Stomach (tissue), 9 donors: ENCODE results near the gene CES3. TPM values are rescaled to one million over a fixed set of nuclear protein-coding genes. Genes with fewer than 3 reads are reported as not detected.
A peak's percentile ranks its signal among the peaks of the same experiment; 100 is the strongest.

Experiments used
- DNase-seq, 2 donors: peaks; one replicate each; pipeline versions ENCODE4 v3.0.0 to v3.0.0-alpha.2; 2013 to 2019
- H3K27ac ChIP-seq, 5 donors: fragments of 200-600 bp in 4 of 5; sonication (generic) in 4 of 5; one replicate each; pipeline ENCODE4 v1.5.1; 2013 to 2019; ENCODE audit warnings: mild to moderate bottlenecking in 1 of 5, moderate library complexity in 1 of 5
- H3K27me3 ChIP-seq, 3 donors: fragments of 200-600 bp; sonication (generic); one replicate each; pipeline ENCODE4 v1.5.1; 2017 to 2019; ENCODE audit warnings: mixed run types in 1 of 3
- H3K36me3 ChIP-seq, 4 donors: fragments of 200-600 bp; sonication (generic); 1 replicate in 3 of 4; 2 replicates in 1 of 4; pipeline ENCODE4 v1.5.1; 2016 to 2019
- H3K4me1 ChIP-seq, 4 donors: fragments of 200-600 bp; sonication (generic); one replicate each; pipeline ENCODE4 v1.5.1; 2016 to 2019
- H3K4me3 ChIP-seq, 4 donors: fragments of 200-600 bp; sonication (generic) in 3 of 4; one replicate each; pipeline ENCODE4 v1.5.1; 2016 to 2019; ENCODE audit warnings: mild to moderate bottlenecking in 1 of 4
- H3K9me3 ChIP-seq, 4 donors: fragments of 200-600 bp; sonication (generic); one replicate each; pipeline ENCODE4 v1.5.1; 2016 to 2019
- EP300 ChIP-seq: sonication (generic); formaldehyde crosslinking; IDR thresholded peaks from one replicate; pipeline ENCODE4 v1.6.1; 2017; ENCODE audit warnings: antibody characterized with exemption
- POLR2A ChIP-seq, 4 donors: fragments of 450-650 bp; IDR thresholded peaks; one replicate each; pipeline ENCODE4 v1.6.1; 2016; ENCODE audit warnings: antibody characterized with exemption in 4 of 4, control low read depth in 2 of 4, mild to moderate bottlenecking in 1 of 4, moderate library complexity in 1 of 4
- POLR2AphosphoS5 ChIP-seq, 3 donors: sonication (generic); formaldehyde crosslinking; IDR thresholded peaks; one replicate each; pipeline ENCODE4 v1.6.1; 2016; ENCODE audit warnings: antibody characterized with exemption in 3 of 3
- WGBS, 5 donors: extraction: QIAGEN DNeasy Blood & Tissue Kit in 3 of 5; methylation state at CpG; one replicate each; pipeline versions ENCODE4 v1.1.5 to v1.1.7; 2013 to 2018; 5-methylcytosine and 5-hydroxymethylcytosine counted together
- intact Hi-C: fragments of 100-400 bp; cut with DNase I; formaldehyde crosslinking; loops from one replicate; pipeline ENCODE4 v1.15.1; 2023; ENCODE audit warnings: low total_unique reads
- polyA plus RNA-seq, 3 donors: library from polyadenylated mRNA; stranded (reverse); fragments of 200-250 nt; gene quantifications; one replicate each; pipeline ENCODE4 v1.2.3, GENCODE V29; 2013
- total RNA-seq, 5 donors: library from RNA; depleted of rRNA; stranded (reverse); fragments of >200 nt; gene quantifications; one replicate each; pipeline versions ENCODE4 v1.1.0 to v1.2.3, GENCODE V29; 2014 to 2016
- TF ChIP-seq, protein P1 (sequence below), 7 experiments: fragments of 450-650 bp in 4 of 7; fragments of 200-600 bp in 3 of 7; sonication (generic) in 3 of 7; IDR thresholded peaks; one replicate each; pipeline ENCODE4 v1.5.1; 2016 to 2019; ENCODE audit warnings: antibody characterized with exemption in 7 of 7, control low read depth in 2 of 7, mild to moderate bottlenecking in 1 of 7
- donor health status: healthy with polysubstance abuse.
- donor health status: Bipolar disorder and iron deficiency.
- donor health status: healthy.

CES3 gene
- total and polyA plus RNA-seq, 8 donors: 0.37 to 145 (median 2.9) TPM; not detected in 2

DNA sequence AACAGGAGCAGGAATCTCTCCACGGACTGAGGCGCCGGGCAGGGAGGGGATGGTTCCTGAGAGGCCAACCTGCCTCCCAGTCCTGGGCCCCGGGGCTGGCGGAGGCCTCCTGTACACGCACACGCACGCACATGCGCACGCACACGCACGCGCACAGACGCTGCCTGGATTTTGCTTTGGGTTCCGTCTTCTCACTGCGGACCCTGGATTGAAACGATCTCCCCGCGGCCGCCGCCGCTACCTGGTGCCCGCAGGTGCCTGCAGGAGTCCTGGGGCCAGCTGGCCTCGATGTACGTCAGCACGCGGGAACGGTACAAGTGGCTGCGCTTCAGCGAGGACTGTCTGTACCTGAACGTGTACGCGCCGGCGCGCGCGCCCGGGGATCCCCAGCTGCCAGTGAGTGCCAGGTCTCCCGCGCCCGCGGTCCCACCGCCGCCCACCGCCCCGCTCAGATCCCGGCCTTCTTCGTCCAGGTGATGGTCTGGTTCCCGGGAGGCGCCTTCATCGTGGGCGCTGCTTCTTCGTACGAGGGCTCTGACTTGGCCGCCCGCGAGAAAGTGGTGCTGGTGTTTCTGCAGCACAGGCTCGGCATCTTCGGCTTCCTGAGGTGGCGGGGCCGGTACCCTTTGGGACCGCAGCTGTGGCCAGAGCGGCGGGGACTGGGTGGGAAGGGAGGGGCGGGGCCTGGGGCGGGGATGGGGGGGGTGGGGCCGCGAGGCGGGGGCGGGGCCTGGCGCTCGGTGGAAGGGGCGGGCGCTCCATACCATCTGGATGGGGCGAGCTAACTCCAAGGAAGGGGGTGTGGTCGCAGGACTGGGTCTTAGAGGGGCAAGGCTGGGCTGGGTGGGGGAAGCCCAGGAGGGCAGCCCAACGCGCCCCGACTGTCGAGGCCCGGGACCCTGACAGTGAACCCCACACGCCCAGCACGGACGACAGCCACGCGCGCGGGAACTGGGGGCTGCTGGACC lies 39.6 kb downstream of the CES3 start:
- peaks cover 17 to 35% (median 29%) of the 10 kb centered on the region in 4 donors for H3K4me1 ChIP-seq
- peak; percentile 75 to 81 for DNase-seq
- TF ChIP-seq EP300 (no peak), POLR2AphosphoS5 (IDR thresholded peaks at IDR 0.05) (no peak), POLR2A (IDR thresholded peaks at IDR 0.05) (no peak)
- TF ChIP-seq, protein P1, sequence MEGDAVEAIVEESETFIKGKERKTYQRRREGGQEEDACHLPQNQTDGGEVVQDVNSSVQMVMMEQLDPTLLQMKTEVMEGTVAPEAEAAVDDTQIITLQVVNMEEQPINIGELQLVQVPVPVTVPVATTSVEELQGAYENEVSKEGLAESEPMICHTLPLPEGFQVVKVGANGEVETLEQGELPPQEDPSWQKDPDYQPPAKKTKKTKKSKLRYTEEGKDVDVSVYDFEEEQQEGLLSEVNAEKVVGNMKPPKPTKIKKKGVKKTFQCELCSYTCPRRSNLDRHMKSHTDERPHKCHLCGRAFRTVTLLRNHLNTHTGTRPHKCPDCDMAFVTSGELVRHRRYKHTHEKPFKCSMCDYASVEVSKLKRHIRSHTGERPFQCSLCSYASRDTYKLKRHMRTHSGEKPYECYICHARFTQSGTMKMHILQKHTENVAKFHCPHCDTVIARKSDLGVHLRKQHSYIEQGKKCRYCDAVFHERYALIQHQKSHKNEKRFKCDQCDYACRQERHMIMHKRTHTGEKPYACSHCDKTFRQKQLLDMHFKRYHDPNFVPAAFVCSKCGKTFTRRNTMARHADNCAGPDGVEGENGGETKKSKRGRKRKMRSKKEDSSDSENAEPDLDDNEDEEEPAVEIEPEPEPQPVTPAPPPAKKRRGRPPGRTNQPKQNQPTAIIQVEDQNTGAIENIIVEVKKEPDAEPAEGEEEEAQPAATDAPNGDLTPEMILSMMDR (IDR thresholded peaks at IDR 0.05): no peak
- no peaks in the 10 kb centered on the region for H3K27me3 ChIP-seq
- intact Hi-C loops: no loop called here
- peak overlapping the region; percentile 54 to 67 (median 59) for H3K4me3 ChIP-seq
- WGBS, 5 donors: 4 to 9% (median 7%) methylated on average over 35 to 89 of the region's 89 CpGs
- peaks cover 0 to 7% (median 2%) of the 10 kb centered on the region in 4 donors for H3K36me3 ChIP-seq
- H3K27ac ChIP-seq: peak overlapping the region; percentile 48 to 70 (median 63)
- no peaks in the 10 kb centered on the region for H3K9me3 ChIP-seq

DNA sequence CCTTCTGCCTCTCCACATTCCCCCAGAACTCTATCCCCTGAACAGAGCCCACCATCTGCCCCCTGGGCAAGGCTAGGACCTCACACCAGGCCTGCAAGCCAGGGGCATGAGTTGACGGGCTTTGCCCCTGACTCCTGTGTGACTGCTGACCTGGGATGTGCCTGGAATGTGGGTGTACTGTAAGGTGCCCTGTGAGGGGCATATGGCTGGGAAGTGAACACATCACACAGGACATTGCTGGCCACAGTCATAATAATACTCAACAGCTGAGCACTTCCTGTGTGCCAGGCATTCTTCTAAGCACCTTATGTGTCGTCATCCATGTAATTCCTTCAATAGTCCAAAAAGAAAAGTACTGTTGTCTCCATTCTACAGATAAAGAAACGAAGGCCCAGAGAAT lies 40.7 kb downstream of the CES3 start:
- no peak for DNase-seq
- Histone ChIP-seq H3K27me3 (no peaks in the 10 kb centered on the region), H3K36me3 (peaks cover 0 to 7% (median 2%) of the 10 kb centered on the region in 4 donors), H3K4me3 (no peak overlapping the region), H3K9me3 (no peaks in the 10 kb centered on the region), H3K27ac (no peak overlapping the region), H3K4me1 (peaks cover 14 to 24% (median 20%) of the 10 kb centered on the region in 4 donors)
- intact Hi-C loops: no loop called here
- 87 to 94% (median 93%) methylated on average over 3 of the region's 3 CpGs for WGBS, 5 donors
- TF ChIP-seq, protein P1 (IDR thresholded peaks at IDR 0.05): no peak
- no peak for TF ChIP-seq POLR2A (IDR thresholded peaks at IDR 0.05)
- no peak for TF ChIP-seq EP300
- TF ChIP-seq POLR2AphosphoS5 (IDR thresholded peaks at IDR 0.05): no peak

DNA sequence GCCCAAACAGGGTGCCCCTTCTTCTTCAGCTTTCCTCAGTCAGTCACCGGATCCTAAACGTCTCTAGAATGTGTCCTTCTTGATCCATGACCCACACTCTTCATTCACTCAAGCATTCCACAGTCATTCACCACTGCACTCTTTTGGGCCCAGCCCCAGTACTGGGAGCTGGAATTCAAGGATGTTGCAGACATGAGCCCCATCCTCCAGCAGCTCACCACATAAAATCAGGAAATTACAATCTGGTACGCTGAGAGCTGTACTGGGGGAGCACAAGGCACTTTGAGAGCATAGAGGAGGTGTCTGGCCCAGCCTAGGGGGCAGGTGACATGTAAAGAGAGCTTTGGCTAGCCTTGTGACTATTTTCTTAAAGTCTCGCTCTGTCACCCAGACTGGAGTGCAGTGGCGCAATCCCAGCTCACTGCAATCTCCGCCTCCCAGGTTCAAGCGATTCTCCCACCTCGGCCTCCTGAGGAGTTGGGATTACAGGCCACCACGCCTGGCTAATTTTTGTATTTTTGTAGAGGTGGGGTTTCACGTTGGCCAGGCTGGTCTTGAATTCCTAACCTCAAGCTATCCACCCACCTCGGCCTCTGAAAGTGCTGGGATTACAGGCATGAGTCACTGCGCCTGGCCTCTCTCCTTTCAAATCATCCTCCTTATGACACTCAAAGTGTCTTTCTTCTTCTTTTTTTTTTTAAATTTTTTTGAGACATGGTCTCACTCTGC lies 46.0 kb downstream of the CES3 start:
- H3K27ac ChIP-seq: no peak overlapping the region
- peaks cover 0 to 2% (median 0%) of the 10 kb centered on the region in 3 donors for H3K27me3 ChIP-seq
- intact Hi-C loops: no loop called here
- H3K36me3 ChIP-seq: peaks cover 0 to 7% (median 2%) of the 10 kb centered on the region in 4 donors
- H3K4me3 ChIP-seq: no peak overlapping the region
- TF ChIP-seq EP300: no peak
- TF ChIP-seq, protein P1 (IDR thresholded peaks at IDR 0.05): no peak
- TF ChIP-seq POLR2AphosphoS5 (IDR thresholded peaks at IDR 0.05): no peak
- no peak for TF ChIP-seq POLR2A (IDR thresholded peaks at IDR 0.05)
- H3K4me1 ChIP-seq: no peaks in the 10 kb centered on the region
- WGBS, 5 donors: 83 to 92% (median 88%) methylated on average over 12 of the region's 12 CpGs
- no peak for DNase-seq
- H3K9me3 ChIP-seq: no peaks in the 10 kb centered on the region

DNA sequence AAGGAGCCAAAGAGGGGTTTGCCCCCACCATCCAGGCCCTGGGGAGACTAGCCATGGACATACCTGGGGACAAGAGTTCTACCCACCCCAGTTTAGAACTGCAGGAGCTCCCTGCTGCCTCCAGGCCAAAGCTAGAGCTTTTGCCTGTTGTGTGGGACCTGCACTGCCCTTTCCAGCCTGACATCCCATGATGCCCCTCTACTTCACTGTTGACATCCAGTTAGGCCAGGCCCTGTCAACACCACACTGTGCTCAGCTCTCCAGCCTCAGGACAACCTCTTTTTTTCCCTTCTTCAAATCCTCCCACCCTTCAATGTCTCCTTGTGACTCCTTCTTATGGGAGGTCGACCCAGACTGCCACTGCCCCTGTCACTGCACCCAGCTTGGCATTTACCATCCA lies 48.1 kb downstream of the CES3 start:
- intact Hi-C loops: no loop called here
- no peak overlapping the region for H3K27ac ChIP-seq
- H3K9me3 ChIP-seq: no peaks in the 10 kb centered on the region
- H3K4me3 ChIP-seq: no peak overlapping the region
- TF ChIP-seq, protein P1 (IDR thresholded peaks at IDR 0.05): no peak
- TF ChIP-seq POLR2AphosphoS5 (IDR thresholded peaks at IDR 0.05) (no peak), POLR2A (IDR thresholded peaks at IDR 0.05) (no peak), EP300 (no peak)
- peaks cover 8 to 14% (median 11%) of the 10 kb centered on the region in 4 donors for H3K4me1 ChIP-seq
- 44 to 74% (median 62%) methylated on average over 1 of the region's 1 CpG for WGBS, 5 donors
- peaks cover 0 to 22% (median 13%) of the 10 kb centered on the region in 3 donors for H3K27me3 ChIP-seq
- H3K36me3 ChIP-seq: peaks cover 0 to 7% (median 2%) of the 10 kb centered on the region in 4 donors
- DNase-seq: no peak
